Gastroesophageal sphincter (tissue), 4 donors: ENCODE measurements around the gene ZBTB8B. TPM values are rescaled to one million over a fixed set of nuclear protein-coding genes. Genes with fewer than 3 reads are reported as not detected.

Experiments used
- ATAC-seq: fragments of 150-250 bp; one replicate; pipeline ENCODE4 v1.9.1; 2016; ENCODE audit warnings: mild to moderate bottlenecking, moderate library complexity
- H3K27ac ChIP-seq, 4 donors: fragments of 200-600 bp; sonication (generic) in 3 of 4; 1 replicate in 3 of 4; 2 replicates in 1 of 4; pipeline ENCODE4 v1.5.1; 2016 to 2019
- H3K27me3 ChIP-seq: fragments of 200-600 bp; sonication (generic); one replicate; pipeline ENCODE4 v1.5.1; 2019
- H3K36me3 ChIP-seq, 2 donors: fragments of 200-600 bp; sonication (generic); one replicate each; pipeline ENCODE4 v1.5.1; 2019; ENCODE audit warnings: control low read depth in 1 of 2
- H3K4me1 ChIP-seq, 3 donors: fragments of 200-600 bp; sonication (generic); 1 replicate in 2 of 3; 2 replicates in 1 of 3; pipeline ENCODE4 v1.5.1; 2016 to 2019; ENCODE audit warnings: control low read depth in 2 of 3
- H3K4me3 ChIP-seq, 2 donors: fragments of 200-600 bp; sonication (generic); one replicate each; pipeline ENCODE4 v1.5.1; 2019; ENCODE audit warnings: mild to moderate bottlenecking in 1 of 2, moderate library complexity in 1 of 2
- H3K9me3 ChIP-seq, 3 donors: fragments of 200-600 bp; sonication (generic); one replicate each; pipeline ENCODE4 v1.5.1; 2017 to 2019; ENCODE audit warnings: control low read depth in 2 of 3
- CTCF ChIP-seq, 4 experiments: fragments of 200-600 bp in 2 of 4; fragments of 450-650 bp in 2 of 4; sonication (generic) in 1 of 4; IDR thresholded peaks; one replicate each; pipeline ENCODE4 v1.5.1; 2017 to 2019; ENCODE audit warnings: antibody characterized with exemption in 4 of 4, mild to moderate bottlenecking in 2 of 4, moderate library complexity in 2 of 4
- EP300 ChIP-seq: sonication (generic); formaldehyde crosslinking; IDR thresholded peaks from one replicate; pipeline ENCODE4 v1.6.1; 2017; ENCODE audit warnings: antibody characterized with exemption, mild to moderate bottlenecking
- POLR2A ChIP-seq, 2 donors: fragments of 450-650 bp; IDR thresholded peaks; one replicate each; pipeline ENCODE4 v1.6.1; 2017; ENCODE audit warnings: antibody characterized with exemption in 2 of 2, mild to moderate bottlenecking in 2 of 2, moderate library complexity in 1 of 2
- POLR2AphosphoS5 ChIP-seq: sonication (generic); formaldehyde crosslinking; IDR thresholded peaks from one replicate; pipeline ENCODE4 v1.6.1; 2017; ENCODE audit warnings: antibody characterized with exemption
- WGBS, 2 donors: methylation state at CpG; one replicate each; pipeline ENCODE4 v1.1.5; 2018; ENCODE audit warnings: low coverage in 1 of 2; 5-methylcytosine and 5-hydroxymethylcytosine counted together
- total RNA-seq, 4 donors: library from RNA; depleted of rRNA; stranded (reverse); fragments of >200 nt; gene quantifications; one replicate each; pipeline ENCODE4 v1.1.0, GENCODE V29; 2016

ZBTB8B gene
- total RNA-seq, 4 donors from 2014 or later: under 0.01 to 0.16 TPM; not detected in 2

GRCh38 chr1:32485554-32486255 lies 20.8 kb downstream of the ZBTB8B start:
- ATAC-seq: no peak
- Histone ChIP-seq H3K4me3 (no peak overlapping the region), H3K4me1 (no peaks in the 10 kb centered on the region), H3K27me3 (no peaks in the 10 kb centered on the region), H3K27ac (no peak overlapping the region), H3K36me3 (no peaks in the 10 kb centered on the region), H3K9me3 (no peaks in the 10 kb centered on the region)
- no peak for TF ChIP-seq POLR2AphosphoS5
- no peak for TF ChIP-seq POLR2A (IDR thresholded peaks at IDR 0.05)
- WGBS, 2 donors: 82 to 100% methylated on average over 1 to 3 of the region's 3 CpGs

GRCh38 chr1:32486463-32487113 lies 21.7 kb downstream of the ZBTB8B start:
- 84 to 91% methylated on average over 3 to 5 of the region's 7 CpGs for WGBS, 2 donors
- no peak for ATAC-seq
- no peaks in the 10 kb centered on the region for H3K9me3 ChIP-seq

GRCh38 chr1:32487182-32487581 lies 22.3 kb downstream of the ZBTB8B start:
- Histone ChIP-seq H3K4me1 (no peaks in the 10 kb centered on the region), H3K27me3 (no peaks in the 10 kb centered on the region), H3K27ac (no peak overlapping the region), H3K36me3 (no peaks in the 10 kb centered on the region), H3K4me3 (no peak overlapping the region), H3K9me3 (no peaks in the 10 kb centered on the region)
- TF ChIP-seq POLR2AphosphoS5 (no peak), CTCF (IDR thresholded peaks at IDR 0.05) (no peak), POLR2A (IDR thresholded peaks at IDR 0.05) (no peak), EP300 (no peak)
- 83 to 87% methylated on average over 2 to 5 of the region's 5 CpGs for WGBS, 2 donors
- ATAC-seq: no peak

More at GRCh38 chr1:32486463-32487113, 21.7 kb downstream of the ZBTB8B start:
- Histone ChIP-seq H3K4me3 (no peak overlapping the region), H3K27me3 (no peaks in the 10 kb centered on the region), H3K36me3 (no peaks in the 10 kb centered on the region), H3K27ac (no peak overlapping the region), H3K4me1 (no peaks in the 10 kb centered on the region)
- TF ChIP-seq POLR2AphosphoS5 (no peak), EP300 (no peak), CTCF (IDR thresholded peaks at IDR 0.05) (no peak), POLR2A (IDR thresholded peaks at IDR 0.05) (no peak)

GRCh38 chr1:32489774-32490454 lies 25.0 kb downstream of the ZBTB8B start:
- H3K4me3 ChIP-seq: no peak overlapping the region
- no peak for ATAC-seq
- H3K27ac ChIP-seq: no peak overlapping the region
- H3K4me1 ChIP-seq: no peaks in the 10 kb centered on the region
- H3K27me3 ChIP-seq: no peaks in the 10 kb centered on the region
- WGBS, 2 donors: 81% methylated on average over 2 to 3 of the region's 3 CpGs
- no peaks in the 10 kb centered on the region for H3K36me3 ChIP-seq
- TF ChIP-seq POLR2A (IDR thresholded peaks at IDR 0.05) (no peak), POLR2AphosphoS5 (no peak), CTCF (IDR thresholded peaks at IDR 0.05) (no peak), EP300 (no peak)
- H3K9me3 ChIP-seq: no peaks in the 10 kb centered on the region

GRCh38 chr1:32491386-32491785 lies 26.5 kb downstream of the ZBTB8B start:
- no peak for TF ChIP-seq EP300
- no peak for TF ChIP-seq POLR2A (IDR thresholded peaks at IDR 0.05)
- no peak for TF ChIP-seq CTCF (IDR thresholded peaks at IDR 0.05)
- no peak for TF ChIP-seq POLR2AphosphoS5
- no peaks in the 10 kb centered on the region for H3K27me3 ChIP-seq
- H3K36me3 ChIP-seq: no peaks in the 10 kb centered on the region
- peaks cover 0 to 9% (median 5%) of the 10 kb centered on the region in 3 donors for H3K4me1 ChIP-seq
- H3K4me3 ChIP-seq: no peak overlapping the region
- ATAC-seq: no peak
- H3K9me3 ChIP-seq: no peaks in the 10 kb centered on the region
- no peak overlapping the region for H3K27ac ChIP-seq
- 85 to 90% methylated on average over 2 of the region's 2 CpGs for WGBS, 2 donors
